ENCODE data around the gene RNF149.

RNF149 gene

DNA sequence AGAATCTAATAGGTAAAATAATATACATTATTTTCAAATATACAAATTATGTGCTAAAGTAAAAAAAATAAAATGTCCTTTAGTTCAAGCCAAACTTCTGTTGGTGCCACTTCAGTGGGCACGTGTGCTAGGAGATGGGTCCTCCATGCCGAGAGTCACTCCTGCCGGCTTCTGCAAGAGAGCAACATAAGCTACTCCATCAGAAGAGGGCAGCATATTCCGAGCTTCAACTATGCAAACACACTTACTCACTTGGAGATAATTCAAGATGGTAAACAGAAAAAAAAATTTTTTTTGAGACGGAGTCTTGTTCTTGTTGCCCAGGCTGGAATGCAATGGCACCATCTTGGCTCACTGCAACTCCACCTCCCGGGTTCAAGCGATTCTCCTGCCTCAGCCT, 31.4 kb downstream of the RNF149 start:
- H3K27me3 Mint-ChIP-seq (ENCODE audit: low read depth, poor library complexity): no peaks in the 10 kb centered on the region
- peaks cover 68% of the 10 kb centered on the region for H3K36me3 Mint-ChIP-seq (ENCODE audit: low read depth)
- DNase-seq: no peak
- H3K4me1 Mint-ChIP-seq: peaks cover 9% of the 10 kb centered on the region
- no peak overlapping the region for H3K4me3 Mint-ChIP-seq
- H3K27ac Mint-ChIP-seq: no peak overlapping the region
- TF ChIP-seq, protein P1, sequence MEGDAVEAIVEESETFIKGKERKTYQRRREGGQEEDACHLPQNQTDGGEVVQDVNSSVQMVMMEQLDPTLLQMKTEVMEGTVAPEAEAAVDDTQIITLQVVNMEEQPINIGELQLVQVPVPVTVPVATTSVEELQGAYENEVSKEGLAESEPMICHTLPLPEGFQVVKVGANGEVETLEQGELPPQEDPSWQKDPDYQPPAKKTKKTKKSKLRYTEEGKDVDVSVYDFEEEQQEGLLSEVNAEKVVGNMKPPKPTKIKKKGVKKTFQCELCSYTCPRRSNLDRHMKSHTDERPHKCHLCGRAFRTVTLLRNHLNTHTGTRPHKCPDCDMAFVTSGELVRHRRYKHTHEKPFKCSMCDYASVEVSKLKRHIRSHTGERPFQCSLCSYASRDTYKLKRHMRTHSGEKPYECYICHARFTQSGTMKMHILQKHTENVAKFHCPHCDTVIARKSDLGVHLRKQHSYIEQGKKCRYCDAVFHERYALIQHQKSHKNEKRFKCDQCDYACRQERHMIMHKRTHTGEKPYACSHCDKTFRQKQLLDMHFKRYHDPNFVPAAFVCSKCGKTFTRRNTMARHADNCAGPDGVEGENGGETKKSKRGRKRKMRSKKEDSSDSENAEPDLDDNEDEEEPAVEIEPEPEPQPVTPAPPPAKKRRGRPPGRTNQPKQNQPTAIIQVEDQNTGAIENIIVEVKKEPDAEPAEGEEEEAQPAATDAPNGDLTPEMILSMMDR (IDR thresholded peaks at IDR 0.05): no peak
- H3K9me3 Mint-ChIP-seq: no peaks in the 10 kb centered on the region

DNA sequence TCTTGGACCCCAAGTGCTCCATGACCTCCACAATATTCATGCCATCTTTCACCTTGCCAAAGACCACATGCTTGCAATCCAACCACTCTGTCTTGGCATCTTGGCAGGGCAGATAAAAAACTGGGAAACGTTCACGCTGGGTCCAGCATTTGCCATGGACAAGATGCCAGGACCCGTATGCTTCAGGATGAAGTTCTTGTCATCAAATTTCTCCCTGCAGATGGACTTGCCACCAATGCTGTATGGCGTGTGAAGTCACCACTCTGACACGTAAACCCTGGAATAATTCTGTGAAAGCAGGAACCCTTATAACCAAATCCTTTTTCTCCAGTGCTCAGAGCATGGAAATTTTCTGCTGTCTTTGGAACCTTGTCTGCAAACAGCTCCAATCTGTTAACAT, 34.4 kb downstream of the RNF149 start:
- no peak overlapping the region for H3K4me3 Mint-ChIP-seq

DNA sequence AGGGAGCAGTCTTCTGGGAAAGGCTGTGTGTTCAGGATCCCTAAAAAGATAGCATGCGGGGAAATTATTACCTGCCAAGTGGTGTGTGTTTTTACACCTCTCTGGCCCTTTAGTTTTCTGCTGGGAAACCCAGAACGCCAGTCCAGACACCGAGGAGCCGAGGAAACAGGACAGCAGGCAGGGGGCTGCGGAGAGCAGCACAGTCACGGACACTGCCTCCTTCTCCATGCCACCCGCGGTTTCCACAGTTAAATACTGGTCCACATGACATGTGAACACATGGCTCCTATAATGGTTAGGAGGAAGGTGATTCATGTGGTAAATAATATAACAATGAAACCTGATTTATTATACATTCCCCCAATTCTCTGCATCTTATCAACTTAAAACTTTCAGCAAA, 35.4 kb downstream of the RNF149 start:
- Mint-ChIP-seq H3K27me3 (ENCODE audit: low read depth, poor library complexity) (no peaks in the 10 kb centered on the region), H3K27ac (peak overlapping the region; percentile 84), H3K9me3 (no peaks in the 10 kb centered on the region), H3K4me3 (no peak overlapping the region), H3K4me1 (peaks cover 6% of the 10 kb centered on the region), H3K36me3 (ENCODE audit: low read depth) (peaks cover 62% of the 10 kb centered on the region)
- peak; percentile 10 for DNase-seq
- TF ChIP-seq, protein P1 (IDR thresholded peaks at IDR 0.05): no peak

More for the DNA sequence above, 34.4 kb downstream of the RNF149 start:
- Mint-ChIP-seq H3K27ac (peak overlapping the region; percentile 81), H3K9me3 (no peaks in the 10 kb centered on the region), H3K36me3 (ENCODE audit: low read depth) (peaks cover 61% of the 10 kb centered on the region), H3K4me1 (peaks cover 9% of the 10 kb centered on the region), H3K27me3 (ENCODE audit: low read depth, poor library complexity) (no peaks in the 10 kb centered on the region)
- no peak for DNase-seq
- TF ChIP-seq, protein P1 (IDR thresholded peaks at IDR 0.05): no peak

DNA sequence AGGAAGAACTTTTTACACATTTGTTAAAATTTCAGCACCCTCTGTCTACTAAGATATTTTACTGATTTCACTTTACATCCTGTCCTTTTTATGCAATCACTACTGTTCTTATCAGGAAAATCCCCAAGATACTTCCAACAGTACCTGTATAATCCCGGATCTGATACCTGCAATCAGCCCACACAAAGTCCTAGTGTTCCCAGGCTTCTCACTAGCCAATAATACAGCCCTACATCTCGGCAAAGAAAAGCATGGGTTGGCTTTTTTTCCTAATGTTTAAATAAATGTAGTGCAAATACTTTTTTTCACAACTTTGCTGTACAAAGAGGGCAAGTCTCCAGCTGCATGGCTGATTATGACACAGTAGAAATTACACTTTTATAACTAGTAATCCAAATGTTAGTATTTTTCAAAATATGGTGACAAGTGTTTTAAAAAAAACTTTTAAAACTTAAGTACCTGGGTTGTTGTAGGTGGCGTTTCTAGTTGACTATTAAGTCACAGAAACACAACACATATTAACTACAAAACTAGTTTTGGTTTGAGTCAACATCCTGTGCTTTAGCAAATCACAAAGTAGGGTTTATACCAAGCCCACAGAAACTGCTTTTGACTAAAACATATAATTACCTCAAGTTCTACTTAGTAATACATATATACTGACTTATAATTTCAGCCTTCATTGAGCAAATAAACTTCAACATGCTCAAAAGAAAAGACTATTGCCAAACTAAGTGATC, 36.3 kb downstream of the RNF149 start:
- Mint-ChIP-seq H3K4me3 (no peak overlapping the region), H3K9me3 (no peaks in the 10 kb centered on the region), H3K4me1 (no peaks in the 10 kb centered on the region), H3K27me3 (ENCODE audit: low read depth, poor library complexity) (no peaks in the 10 kb centered on the region), H3K27ac (no peak overlapping the region), H3K36me3 (ENCODE audit: low read depth) (peaks cover 64% of the 10 kb centered on the region)
- no peak for DNase-seq
- TF ChIP-seq, protein P1 (IDR thresholded peaks at IDR 0.05): no peak

DNA sequence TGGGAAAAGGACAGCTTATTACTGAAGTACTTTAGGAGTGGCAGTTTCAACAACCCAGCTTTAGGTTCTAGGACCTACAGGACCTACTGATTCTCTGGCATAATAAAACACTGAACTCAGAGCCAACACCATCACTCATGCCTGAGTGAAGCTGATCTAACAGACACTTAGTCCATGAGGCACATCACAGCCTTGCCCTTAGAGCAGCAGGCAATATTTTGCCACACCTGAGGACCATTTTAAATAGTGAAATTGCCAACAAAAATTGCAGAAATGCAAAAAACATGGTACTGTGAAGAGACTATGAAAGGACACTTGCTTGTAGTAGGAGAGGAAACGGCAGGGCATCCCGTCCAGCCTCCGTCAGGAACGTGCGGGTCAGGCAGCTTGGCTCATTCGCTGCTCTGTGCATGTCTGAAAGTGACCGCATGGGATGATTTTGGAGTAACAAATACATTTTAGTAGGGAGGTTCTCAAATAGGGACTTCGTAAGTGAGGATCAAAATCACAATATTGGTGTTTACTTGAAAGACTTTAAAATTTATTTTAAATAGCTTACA, 37.7 kb downstream of the RNF149 start:
- H3K27ac Mint-ChIP-seq: peak overlapping the region; percentile 71

More for the DNA sequence above, 37.7 kb downstream of the RNF149 start:
- Mint-ChIP-seq H3K36me3 (ENCODE audit: low read depth) (peaks cover 62% of the 10 kb centered on the region), H3K27me3 (ENCODE audit: low read depth, poor library complexity) (no peaks in the 10 kb centered on the region), H3K4me1 (no peaks in the 10 kb centered on the region), H3K9me3 (no peaks in the 10 kb centered on the region), H3K4me3 (no peak overlapping the region)
- no peak for DNase-seq
- TF ChIP-seq, protein P1 (IDR thresholded peaks at IDR 0.05): no peak
